ENCODE results near the gene PSMB2. TPM values are rescaled to one million over a fixed set of nuclear protein-coding genes. Genes with fewer than 3 reads are reported as not detected.

Gene PSMB2
- total and polyA plus RNA-seq, 2 experiments from 2014 or later: 29.0 to 106 TPM

DNA sequence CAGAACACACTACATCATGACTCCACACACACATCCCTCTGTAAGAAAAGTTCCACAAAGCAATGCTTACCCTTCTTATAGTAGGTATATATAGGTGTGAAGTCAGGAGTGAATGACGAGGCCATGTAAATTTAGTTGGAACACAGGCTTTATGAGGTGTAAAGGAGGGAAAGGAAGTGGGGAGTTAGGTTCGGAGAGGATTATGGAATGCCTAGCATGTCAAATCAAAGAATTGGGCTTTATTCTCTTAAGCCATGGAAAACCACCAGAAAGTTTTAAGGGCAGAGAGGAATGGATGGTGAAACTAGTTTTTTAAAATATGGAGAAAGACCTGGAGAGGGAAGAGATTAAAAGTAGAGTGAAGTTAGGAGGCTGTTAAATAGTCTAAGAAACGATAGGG lies 41.9 kb downstream of the PSMB2 start:
- H3K9me2 ChIP-seq (ENCODE audit: insufficient read depth): no peaks in the 10 kb centered on the region
- WGBS, 2 experiments (ENCODE audit: low coverage in 1 of 2, low lambda C conversion rate in 2 of 2, missing lambda C conversion rate in 2 of 2): 98 to 100% methylated on average over 3 of the region's 3 CpGs
- H3K9ac ChIP-seq: no peak overlapping the region
- no peaks in the 10 kb centered on the region for H3F3A ChIP-seq (ENCODE audit: insufficient read depth)
- H3K27ac ChIP-seq: no peak overlapping the region
- H3K4me1 ChIP-seq (ENCODE audit: insufficient read depth): no peaks in the 10 kb centered on the region
- TF ChIP-seq EZH2 (IDR thresholded peaks at IDR 0.05; ENCODE audit: insufficient read depth, poor library complexity, severe bottlenecking) (no peak), EZH2phosphoT487 (IDR thresholded peaks at IDR 0.05; ENCODE audit: insufficient read depth, low read depth) (no peak)
- H3K9me3 ChIP-seq (ENCODE audit: low read depth): no peaks in the 10 kb centered on the region
- H4K20me1 ChIP-seq (ENCODE audit: insufficient read depth): no peaks in the 10 kb centered on the region
- no peak overlapping the region for H2AFZ ChIP-seq
- DNase-seq: no peak
- in situ Hi-C loops (cut with MboI): no loop called here
- H3K4me3 ChIP-seq: no peak overlapping the region
- H3K36me3 ChIP-seq (ENCODE audit: low read depth): peaks cover 30% of the 10 kb centered on the region
- H3K4me2 ChIP-seq (ENCODE audit: unreplicated experiment): no peak overlapping the region
- H3K79me2 ChIP-seq (ENCODE audit: insufficient read depth): no peaks in the 10 kb centered on the region
- no peaks in the 10 kb centered on the region for H3K27me3 ChIP-seq (replicated peaks; ENCODE audit: insufficient read depth)

DNA sequence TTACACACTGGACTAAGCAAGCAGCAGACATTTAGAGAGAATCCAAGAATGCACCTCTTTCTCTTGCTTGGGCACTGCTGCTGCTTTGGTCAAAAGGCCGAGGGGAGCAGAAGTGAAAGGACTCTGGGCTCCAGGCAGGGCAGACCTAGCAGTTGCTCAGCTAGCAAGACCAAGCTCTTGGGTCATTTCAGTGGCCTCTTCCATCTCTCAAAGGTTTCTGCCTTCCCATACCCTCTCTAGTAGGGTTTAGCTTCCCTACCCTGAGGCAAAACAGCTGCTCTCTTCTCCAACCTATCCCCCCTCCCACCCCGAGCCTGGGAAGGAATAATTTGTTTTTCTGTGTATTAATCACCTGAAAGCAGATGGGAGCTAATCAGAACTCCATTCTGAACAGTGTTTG lies 42.4 kb downstream of the PSMB2 start:
- WGBS, 2 experiments (ENCODE audit: low coverage in 1 of 2, low lambda C conversion rate in 2 of 2, missing lambda C conversion rate in 2 of 2): 98 to 100% methylated on average over 2 of the region's 2 CpGs

GRCh38 chr1:35597870-35598269 lies 43.5 kb downstream of the PSMB2 start:
- no peak for DNase-seq
- peaks cover 25% of the 10 kb centered on the region for H3K36me3 ChIP-seq (ENCODE audit: low read depth)
- H3K79me2 ChIP-seq (ENCODE audit: insufficient read depth): no peaks in the 10 kb centered on the region
- no peak overlapping the region for H2AFZ ChIP-seq
- H4K20me1 ChIP-seq (ENCODE audit: insufficient read depth): no peaks in the 10 kb centered on the region
- no peak overlapping the region for H3K9ac ChIP-seq
- no peaks in the 10 kb centered on the region for H3K4me1 ChIP-seq (ENCODE audit: insufficient read depth)
- no peaks in the 10 kb centered on the region for H3F3A ChIP-seq (ENCODE audit: insufficient read depth)
- H3K27me3 ChIP-seq (replicated peaks; ENCODE audit: insufficient read depth): no peaks in the 10 kb centered on the region
- H3K27ac ChIP-seq: no peak overlapping the region
- H3K9me3 ChIP-seq (ENCODE audit: low read depth): no peaks in the 10 kb centered on the region
- TF ChIP-seq EZH2phosphoT487 (IDR thresholded peaks at IDR 0.05; ENCODE audit: insufficient read depth, low read depth) (no peak), EZH2 (IDR thresholded peaks at IDR 0.05; ENCODE audit: insufficient read depth, poor library complexity, severe bottlenecking) (no peak)
- no peak overlapping the region for H3K4me3 ChIP-seq
- in situ Hi-C loops (cut with MboI): no loop called here
- no peak overlapping the region for H3K4me2 ChIP-seq (ENCODE audit: unreplicated experiment)
- 84 to 94% methylated on average over 5 of the region's 5 CpGs for WGBS, 2 experiments (ENCODE audit: low coverage in 1 of 2, low lambda C conversion rate in 2 of 2, missing lambda C conversion rate in 2 of 2)
- H3K9me2 ChIP-seq (ENCODE audit: insufficient read depth): no peaks in the 10 kb centered on the region

More for the DNA sequence above, 42.4 kb downstream of the PSMB2 start:
- Histone ChIP-seq H3K36me3 (ENCODE audit: low read depth) (peaks cover 30% of the 10 kb centered on the region), H3K27me3 (replicated peaks; ENCODE audit: insufficient read depth) (no peaks in the 10 kb centered on the region), H2AFZ (no peak overlapping the region), H4K20me1 (ENCODE audit: insufficient read depth) (no peaks in the 10 kb centered on the region), H3K27ac (no peak overlapping the region), H3K79me2 (ENCODE audit: insufficient read depth) (no peaks in the 10 kb centered on the region), H3K9ac (no peak overlapping the region), H3K9me2 (ENCODE audit: insufficient read depth) (no peaks in the 10 kb centered on the region), H3K9me3 (ENCODE audit: low read depth) (no peaks in the 10 kb centered on the region), H3K4me2 (ENCODE audit: unreplicated experiment) (no peak overlapping the region), H3K4me1 (ENCODE audit: insufficient read depth) (no peaks in the 10 kb centered on the region), H3F3A (ENCODE audit: insufficient read depth) (no peaks in the 10 kb centered on the region), H3K4me3 (no peak overlapping the region)
- no peak for DNase-seq
- no peak for TF ChIP-seq EZH2 (IDR thresholded peaks at IDR 0.05; ENCODE audit: insufficient read depth, poor library complexity, severe bottlenecking)
- no peak for TF ChIP-seq EZH2phosphoT487 (IDR thresholded peaks at IDR 0.05; ENCODE audit: insufficient read depth, low read depth)
- in situ Hi-C loops (cut with MboI): no loop called here

- WGBS, 2 experiments (ENCODE audit: low coverage in 1 of 2, low lambda C conversion rate in 2 of 2, missing lambda C conversion rate in 2 of 2): 97 to 99% methylated on average over 7 of the region's 7 CpGs
- H3K4me3 ChIP-seq: no peak overlapping the region
- no peak overlapping the region for H2AFZ ChIP-seq
- H3K9me2 ChIP-seq (ENCODE audit: insufficient read depth): no peaks in the 10 kb centered on the region
- in situ Hi-C loops (cut with MboI): no loop called here
- no peak overlapping the region for H3K4me2 ChIP-seq (ENCODE audit: unreplicated experiment)
- no peaks in the 10 kb centered on the region for H3K9me3 ChIP-seq (ENCODE audit: low read depth)
- no peaks in the 10 kb centered on the region for H3F3A ChIP-seq (ENCODE audit: insufficient read depth)
- no peaks in the 10 kb centered on the region for H3K79me2 ChIP-seq (ENCODE audit: insufficient read depth)
- DNase-seq: no peak
- H3K27ac ChIP-seq: no peak overlapping the region
- H4K20me1 ChIP-seq (ENCODE audit: insufficient read depth): no peaks in the 10 kb centered on the region
- no peak overlapping the region for H3K9ac ChIP-seq
- TF ChIP-seq EZH2 (IDR thresholded peaks at IDR 0.05; ENCODE audit: insufficient read depth, poor library complexity, severe bottlenecking): no peak
- no peak for TF ChIP-seq EZH2phosphoT487 (IDR thresholded peaks at IDR 0.05; ENCODE audit: insufficient read depth, low read depth)
- no peaks in the 10 kb centered on the region for H3K27me3 ChIP-seq (replicated peaks; ENCODE audit: insufficient read depth)
- H3K4me1 ChIP-seq (ENCODE audit: insufficient read depth): no peaks in the 10 kb centered on the region
- peaks cover 6% of the 10 kb centered on the region; the same call in 1 of the 2 replicates for H3K36me3 ChIP-seq (ENCODE audit: low read depth)
Observed at GRCh38 chr1:35595684-35596083, 45.6 kb downstream of the PSMB2 start.

Measured in GM23248 (cell line).